GM18858 (cell line): ENCODE measurements around the gene GLI2.

Source experiments
- ATAC-seq: cut with Tn5 transposase; IDR thresholded peaks from one replicate; pipeline ENCODE4 v1.9.1; 2021; ENCODE audit not compliant: unreplicated experiment

Gene GLI2

GRCh38 chr2:120754067-120754960 is 18.6 kb downstream of the GLI2 start:
- no peak for ATAC-seq

GRCh38 chr2:120758181-120759144 is 22.8 kb downstream of the GLI2 start:
- no peak for ATAC-seq

GRCh38 chr2:120759543-120760331 is 24.1 kb downstream of the GLI2 start:
- no peak for ATAC-seq

- ATAC-seq, result no peak
Observed at GRCh38 chr2:120760446-120761135, 24.9 kb downstream of the GLI2 start.

GRCh38 chr2:120761164-120761861 is 25.6 kb downstream of the GLI2 start:
- ATAC-seq, result no peak

- no peak for ATAC-seq
Observed at GRCh38 chr2:120761911-120762310, 26.2 kb downstream of the GLI2 start.

GRCh38 chr2:120762341-120763061 is 26.8 kb downstream of the GLI2 start:
- no peak for ATAC-seq

GRCh38 chr2:120763508-120763907 is 27.8 kb downstream of the GLI2 start:
- ATAC-seq, result no peak

- no peak for ATAC-seq
Observed at GRCh38 chr2:120763931-120764330, 28.3 kb downstream of the GLI2 start.

GRCh38 chr2:120764492-120764891 is 28.8 kb downstream of the GLI2 start:
- no peak for ATAC-seq

- ATAC-seq, result no peak
Observed at GRCh38 chr2:120764991-120765677, 29.5 kb downstream of the GLI2 start.

GRCh38 chr2:120765678-120766469 is 30.2 kb downstream of the GLI2 start:
- no peak for ATAC-seq

- no peak for ATAC-seq
Observed at GRCh38 chr2:120766470-120767351, 31.0 kb downstream of the GLI2 start.

- no peak for ATAC-seq
Observed at GRCh38 chr2:120767486-120768005, 31.9 kb downstream of the GLI2 start.

- no peak for ATAC-seq
Observed at GRCh38 chr2:120768112-120769048, 32.7 kb downstream of the GLI2 start.
